Glomerular visceral epithelial cell (primary cell): ENCODE results near the gene OPRD1.
"Not testable (repeated sequence)": the region's sequence is repeated elsewhere in the genome, so short reads cannot be mapped to it uniquely, and the experiment has no call there.

Experiments
- DNase-seq: peaks from one replicate; pipeline ENCODE4 v3.0.0-alpha.2; 2016; ENCODE audit errors: extremely low spot score

Gene OPRD1

GRCh38 chr1:28845786-28846543 lies 34.0 kb downstream of the OPRD1 start:
- peak; percentile 18 for DNase-seq

- DNase-seq, result not testable (repeated sequence)
Measured at GRCh38 chr1:28847207-28847606, 35.2 kb downstream of the OPRD1 start.

- DNase-seq, result no peak
Measured at GRCh38 chr1:28848416-28848815, 36.4 kb downstream of the OPRD1 start.

- no peak for DNase-seq
Measured at GRCh38 chr1:28853093-28853742, 41.2 kb downstream of the OPRD1 start.

- DNase-seq, result not testable (repeated sequence)
Measured at GRCh38 chr1:28854406-28854805, 42.4 kb downstream of the OPRD1 start.

GRCh38 chr1:28855046-28855445 lies 43.1 kb downstream of the OPRD1 start:
- no peak for DNase-seq

GRCh38 chr1:28855469-28855951 lies 43.5 kb downstream of the OPRD1 start:
- no peak for DNase-seq

GRCh38 chr1:28855969-28856368 lies 44.0 kb downstream of the OPRD1 start:
- no peak for DNase-seq

- peak; percentile 97 for DNase-seq
Measured at GRCh38 chr1:28860332-28861073, 48.5 kb downstream of the OPRD1 start.

- no peak for DNase-seq
Measured at GRCh38 chr1:28862571-28863403, 50.8 kb downstream of the OPRD1 start.

GRCh38 chr1:28864695-28865094 lies 52.7 kb downstream of the OPRD1 start:
- no peak for DNase-seq

- peak; percentile 54 for DNase-seq
Measured at GRCh38 chr1:28865997-28866650, 54.2 kb downstream of the OPRD1 start.

GRCh38 chr1:28867850-28868249 lies 55.9 kb downstream of the OPRD1 start:
- no peak for DNase-seq

- no peak for DNase-seq
Measured at GRCh38 chr1:28869952-28870351, 58.0 kb downstream of the OPRD1 start.

GRCh38 chr1:28871631-28872401 lies 59.8 kb downstream of the OPRD1 start:
- no peak for DNase-seq

- not testable (repeated sequence) for DNase-seq
Measured at GRCh38 chr1:28875134-28875533, 63.2 kb downstream of the OPRD1 start.

- DNase-seq, result peak; percentile 80
Measured at GRCh38 chr1:28877132-28877781, 65.3 kb downstream of the OPRD1 start.

GRCh38 chr1:28878796-28879195 lies 66.8 kb downstream of the OPRD1 start:
- no peak for DNase-seq

GRCh38 chr1:28882009-28882628 lies 70.1 kb downstream of the OPRD1 start:
- DNase-seq, result peak; percentile 89
